IMR-90 (cell line): ENCODE results near the gene IZUMO2. TPM values are rescaled to one million over a fixed set of nuclear protein-coding genes. Genes with fewer than 3 reads are reported as not detected.

Source experiments
- ATAC-seq: fragments of 200-7000 bp; cut with Tn5 transposase; 2 replicates; pipeline ENCODE4 v1.9.1; 2020; ENCODE audit warnings: low read depth, mild to moderate bottlenecking, moderate library complexity
- BruUV-seq: library from RNA; stranded (reverse); fragments of 400-500 nt; replicated peaks from 2 replicates; lab custom pipeline; 2021; lab: Mats Ljungman, UMichigan
- CTCF ChIA-PET: fragments of 300-600 bp; formaldehyde crosslinking; extraction: SDS; loops from one replicate; lab custom pipeline; 2021; ENCODE audit warnings: antibody characterized with exemption; lab: Yijun Ruan, JAX
- POLR2A ChIA-PET: fragments of 300-600 bp; sonication (Branson Sonifier 250); formaldehyde crosslinking; loops from one replicate; lab custom pipeline; 2022; ENCODE audit warnings: antibody characterized with exemption; ENCODE audit not compliant: unreplicated experiment; lab: Charles Lee
- DNase-seq: peaks from one replicate; pipeline ENCODE4 v3.0.0; 2013
- H2AFZ ChIP-seq: replicated peaks from 2 replicates; pipeline ENCODE3; 2013; ENCODE audit warnings: low read length, mild to moderate bottlenecking; ENCODE audit not compliant: poor library complexity
- H2AK5ac ChIP-seq: 2 replicates; pipeline ENCODE4 v1.6.1; 2013; ENCODE audit warnings: low read depth, low read length, inconsistent platforms
- H2AK9ac ChIP-seq: replicated peaks from 2 replicates; pipeline ENCODE3; 2013; ENCODE audit warnings: mild to moderate bottlenecking, low read depth, low read length, moderate library complexity; ENCODE audit not compliant: poor library complexity
- H2BK120ac ChIP-seq: 2 replicates; pipeline ENCODE4 v1.6.1; 2013; ENCODE audit warnings: low read depth, low read length, inconsistent platforms
- H2BK15ac ChIP-seq: 3 replicates; pipeline ENCODE4 v1.6.1; 2013; ENCODE audit warnings: low read depth, low read length, inconsistent platforms
- H2BK20ac ChIP-seq: 2 replicates; pipeline ENCODE4 v1.6.1; 2013; ENCODE audit warnings: low read depth, mild to moderate bottlenecking, inconsistent platforms, low read length, moderate library complexity
- H2BK5ac ChIP-seq: 2 replicates; pipeline ENCODE4 v1.6.1; 2013; ENCODE audit warnings: mild to moderate bottlenecking, low read depth, low read length, inconsistent platforms; ENCODE audit not compliant: poor library complexity, severe bottlenecking
- H3K14ac ChIP-seq: replicated peaks from 2 replicates; pipeline ENCODE4 v1.6.1; 2013; ENCODE audit warnings: low read depth, low read length, inconsistent platforms
- H3K18ac ChIP-seq: 2 replicates; pipeline ENCODE4 v1.6.1; 2013; ENCODE audit warnings: low read depth, low read length, control low read depth
- H3K23ac ChIP-seq: 2 replicates; pipeline ENCODE4 v1.6.1; 2013; ENCODE audit warnings: low read depth, low read length, inconsistent platforms
- H3K27ac ChIP-seq: 2 replicates; pipeline ENCODE4 v1.5.1; 2013; ENCODE audit warnings: mild to moderate bottlenecking, control low read depth, low read length; ENCODE audit not compliant: insufficient read depth
- H3K27me3 ChIP-seq: 2 replicates; pipeline ENCODE4 v1.6.1; 2013; ENCODE audit warnings: low read length; ENCODE audit not compliant: control insufficient read depth, insufficient read depth
- H3K36me3 ChIP-seq: 2 replicates; pipeline ENCODE4 v1.6.1; 2013; ENCODE audit warnings: low read length, mixed read lengths; ENCODE audit not compliant: control insufficient read depth, insufficient read depth
- H3K4ac ChIP-seq: 2 replicates; pipeline ENCODE4 v1.6.1; 2013; ENCODE audit warnings: low read depth, low read length, inconsistent platforms
- H3K4me1 ChIP-seq: 2 replicates; pipeline ENCODE4 v1.6.1; 2013; ENCODE audit warnings: low read length, mixed read lengths; ENCODE audit not compliant: control insufficient read depth, insufficient read depth
- H3K4me2 ChIP-seq: 2 replicates; pipeline ENCODE4 v1.6.1; 2013; ENCODE audit warnings: low read depth, mild to moderate bottlenecking, control low read depth, low read length, moderate library complexity
- H3K4me3 ChIP-seq: 2 replicates; pipeline ENCODE4 v1.5.1; 2013; ENCODE audit warnings: low read depth, mild to moderate bottlenecking, control low read depth, low read length, moderate library complexity; ENCODE audit not compliant: insufficient read depth
- H3K56ac ChIP-seq: 2 replicates; pipeline ENCODE4 v1.6.1; 2013; ENCODE audit warnings: low read length, inconsistent platforms; ENCODE audit not compliant: insufficient read depth; ENCODE audit errors: extremely low read depth
- H3K79me1 ChIP-seq, 2 experiments: 2 replicates each; pipeline ENCODE4 v1.6.1; 2013; ENCODE audit warnings: low read length in 2 of 2, inconsistent platforms in 1 of 2, low read depth in 1 of 2
- H3K9ac ChIP-seq: 2 replicates; pipeline ENCODE4 v1.6.1; 2013; ENCODE audit warnings: low read depth, low read length, control low read depth
- H3K9me1 ChIP-seq: 2 replicates; pipeline ENCODE4 v1.6.1; 2013; ENCODE audit warnings: low read length, inconsistent platforms; ENCODE audit not compliant: insufficient read depth
- H3K9me3 ChIP-seq: 2 replicates; pipeline ENCODE4 v1.6.1; 2013; ENCODE audit warnings: low read length; ENCODE audit not compliant: control insufficient read depth, insufficient read depth
- H4K20me1 ChIP-seq: 2 replicates; pipeline ENCODE4 v1.6.1; 2013; ENCODE audit warnings: low read length, inconsistent platforms; ENCODE audit not compliant: insufficient read depth
- H4K5ac ChIP-seq: 2 replicates; pipeline ENCODE4 v1.6.1; 2013; ENCODE audit warnings: mild to moderate bottlenecking, low read depth, low read length, control low read depth
- H4K8ac ChIP-seq, 2 experiments: 2 replicates each; pipeline ENCODE4 v1.6.1; 2013; ENCODE audit warnings: low read depth in 2 of 2, low read length in 2 of 2, control low read depth in 1 of 2, inconsistent platforms in 1 of 2
- H4K91ac ChIP-seq: 2 replicates; pipeline ENCODE4 v1.6.1; 2013; ENCODE audit warnings: low read depth, low read length, inconsistent platforms; ENCODE audit not compliant: insufficient read depth
- BHLHE40 ChIP-seq: fragments of 150-350 bp; IDR thresholded peaks from 2 replicates; pipeline ENCODE4 v1.6.1; 2016; ENCODE audit warnings: mild to moderate bottlenecking, low read depth, low read length
- CEBPB ChIP-seq: IDR thresholded peaks from 2 replicates; pipeline ENCODE4 v1.6.1; 2012; ENCODE audit warnings: low read depth, low read length, improper control_type of control experiment
- CHD1 ChIP-seq: IDR thresholded peaks from 2 replicates; pipeline ENCODE4 v1.6.1; 2012; ENCODE audit warnings: low read depth, low read length, improper control_type of control experiment
- CTCF ChIP-seq: conservative IDR thresholded peaks from 2 replicates; pipeline ENCODE4 v1.5.1; 2012; ENCODE audit warnings: mild to moderate bottlenecking, low read depth, low read length, improper control_type of control experiment
- ELK1 ChIP-seq: fragments of 150-350 bp; IDR thresholded peaks from 2 replicates; pipeline ENCODE4 v1.6.1; 2016; ENCODE audit warnings: low read depth, mild to moderate bottlenecking, low read length, moderate library complexity, borderline replicate concordance
- FOS ChIP-seq: fragments of 150-350 bp; IDR thresholded peaks from 2 replicates; pipeline ENCODE4 v1.6.1; 2016; ENCODE audit warnings: low read depth, low read length
- MAFK ChIP-seq: IDR thresholded peaks from 2 replicates; pipeline ENCODE4 v1.6.1; 2012; ENCODE audit warnings: low read depth, low read length, improper control_type of control experiment
- MAZ ChIP-seq: IDR thresholded peaks from 2 replicates; pipeline ENCODE4 v1.6.1; 2012; ENCODE audit warnings: low read depth, mild to moderate bottlenecking, low read length, improper control_type of control experiment, moderate library complexity, borderline replicate concordance
- MXI1 ChIP-seq: IDR thresholded peaks from 2 replicates; pipeline ENCODE4 v1.6.1; 2012; ENCODE audit warnings: low read depth, mild to moderate bottlenecking, low read length, moderate library complexity, borderline replicate concordance
- NFE2L2 ChIP-seq: fragments of 150-350 bp; IDR thresholded peaks from 2 replicates; pipeline ENCODE4 v1.6.1; 2016; ENCODE audit warnings: low read depth, mild to moderate bottlenecking, low read length
- POLR2A ChIP-seq: IDR thresholded peaks from 2 replicates; pipeline ENCODE4 v1.6.1; 2012; ENCODE audit warnings: mild to moderate bottlenecking, low read depth, low read length
- RAD21 ChIP-seq: IDR thresholded peaks from 2 replicates; pipeline ENCODE4 v1.6.1; 2012; ENCODE audit warnings: low read length, improper control_type of control experiment
- RCOR1 ChIP-seq: IDR thresholded peaks from 2 replicates; pipeline ENCODE4 v1.6.1; 2012; ENCODE audit warnings: mild to moderate bottlenecking, low read length, improper control_type of control experiment; ENCODE audit not compliant: insufficient replicate concordance
- RFX5 ChIP-seq: IDR thresholded peaks from 2 replicates; pipeline ENCODE4 v1.8.0; 2012; ENCODE audit warnings: low read depth, mild to moderate bottlenecking, low read length, moderate library complexity
- SMC3 ChIP-seq: fragments of 150-350 bp; IDR thresholded peaks from 2 replicates; pipeline ENCODE4 v1.6.1; 2016; ENCODE audit warnings: low read depth, mild to moderate bottlenecking, antibody characterized with exemption, low read length, moderate library complexity
- USF2 ChIP-seq: fragments of 150-350 bp; IDR thresholded peaks from 2 replicates; pipeline ENCODE4 v1.6.1; 2017; ENCODE audit warnings: mild to moderate bottlenecking, antibody characterized with exemption, low read length, low read depth
- WGBS, 2 experiments: methylation state at CpG; one replicate each; pipeline versions ENCODE4 v1.1.5 to v1.1.7; 2013; ENCODE audit warnings: missing lambda C conversion rate in 2 of 2; ENCODE audit not compliant: insufficient read length in 1 of 2; ENCODE audit errors: extremely low coverage in 2 of 2; 5-methylcytosine and 5-hydroxymethylcytosine counted together
- dilution Hi-C: fragments of 300-500 bp; cut with HindIII; formaldehyde crosslinking; loops from one replicate; pipeline ENCODE4 v1.14.3; 2018; ENCODE audit warnings: low sequenced_read_pairs; ENCODE audit not compliant: unreplicated experiment
- in situ Hi-C: fragments of 300-500 bp; cut with MboI; formaldehyde crosslinking; loops from 3 replicates; pipeline ENCODE4 v1.14.3; 2019; ENCODE audit warnings: low sequenced_read_pairs, inconsistent platforms, mixed read lengths
- intact Hi-C: fragments of 100-400 bp; cut with micrococcal nuclease; formaldehyde crosslinking; loops from 2 replicates; pipeline ENCODE4 v1.10.0; 2022
- polyA plus RNA-seq, 3 experiments: library from polyadenylated mRNA; depleted of rRNA; stranded (reverse); fragments of >200 nt; gene quantifications; 2 replicates each; pipeline ENCODE4 v1.2.3, GENCODE V29; 2012; ENCODE audit warnings: low replicate concordance in 1 of 3
- total RNA-seq: library from RNA; depleted of rRNA; stranded (reverse); fragments of >200 nt; gene quantifications from 2 replicates; pipeline ENCODE4 v1.2.3, GENCODE V29; 2012

The IZUMO2 gene
- total and polyA plus RNA-seq, 2 of the 4 experiments (the other 2 are of a cell fraction): not detected

GRCh38 chr19:50197348-50197747 lies 34.3 kb upstream of the IZUMO2 start:
- Histone ChIP-seq H3K36me3 (no peaks in the 10 kb centered on the region), H3K9me3 (peaks cover 25% of the 10 kb centered on the region; the same call in 1 of the 2 replicates), H3K9me1 (no peaks in the 10 kb centered on the region), H4K8ac (no peak overlapping the region), H3K27me3 (no peaks in the 10 kb centered on the region), H3K18ac (no peak overlapping the region), H3K4me1 (no peaks in the 10 kb centered on the region), H4K5ac (no peak overlapping the region), H2BK120ac (no peak overlapping the region), H2AK5ac (no peak overlapping the region), H4K91ac (no peak overlapping the region), H2BK15ac (no peak overlapping the region), H3K14ac (no peak overlapping the region), H2BK20ac (no peak overlapping the region), H2BK5ac (no peak overlapping the region), H3K56ac (no peak overlapping the region), H4K20me1 (no peaks in the 10 kb centered on the region), H2AFZ (no peak overlapping the region), H3K4me2 (no peak overlapping the region), H2AK9ac (no peak overlapping the region), H3K79me1 (no peaks in the 10 kb centered on the region), H3K23ac (no peak overlapping the region), H3K4me3 (no peak overlapping the region), H3K9ac (no peak overlapping the region), H3K4ac (no peak overlapping the region), H3K27ac (no peak overlapping the region)
- no TSS peak for BruUV-seq
- TF ChIP-seq USF2: no peak
- TF ChIP-seq POLR2A: no peak
- TF ChIP-seq FOS: no peak
- no peak for TF ChIP-seq CTCF
- no peak for TF ChIP-seq SMC3
- TF ChIP-seq RFX5: no peak
- TF ChIP-seq BHLHE40: no peak
- no peak for TF ChIP-seq RAD21
- TF ChIP-seq CHD1: no peak
- no peak for TF ChIP-seq MAZ
- no peak for TF ChIP-seq RCOR1
- TF ChIP-seq MAFK: no peak
- TF ChIP-seq MXI1: no peak
- TF ChIP-seq NFE2L2: no peak
- TF ChIP-seq CEBPB: no peak
- no peak for TF ChIP-seq ELK1
- ATAC-seq (no peak), DNase-seq (no peak)
- CTCF ChIA-PET: no interaction called here
- POLR2A ChIA-PET: no interaction called here
- intact Hi-C loops (no loop called here), in situ Hi-C loops (no loop called here), dilution Hi-C loops (no loop called here)
- WGBS, 2 experiments: 17% methylated on average over 1 of the region's 3 CpGs; no CpG with 5 or more reads in 1 of the 2 experiments
